ENCODE measurements around the gene FLVCR2.

GRCh38 chr14:75579338-75579864 is 981 bp downstream of the FLVCR2 start:
- TF ChIP-seq CTCF (IDR thresholded peaks at IDR 0.05; ENCODE audit: insufficient read depth, low read length, poor library complexity, severe bottlenecking) (no peak), EZH2phosphoT487 (conservative IDR thresholded peaks at IDR 0.05; ENCODE audit: low read length) (no peak)
